T-helper 1 cell treated with Interleukin-12 subunit alpha and Interleukin-12 subunit beta and Interleukin-4 antibody, amounts not matched to agents 30 μg/mL and 1 μg/mL, for 36 hours (primary cell): Measurements from ENCODE around the gene KCNA2.

ENCODE experiments used
- H3K27ac Mint-ChIP-seq: one replicate; pipeline ENCODE4 v1.8.0; 2021; ENCODE audit warnings: mild to moderate bottlenecking, mixed read lengths
- H3K27me3 Mint-ChIP-seq: one replicate; pipeline ENCODE4 v1.8.0; 2021; ENCODE audit warnings: low read depth, mixed read lengths
- H3K36me3 Mint-ChIP-seq: one replicate; pipeline ENCODE4 v1.8.0; 2021; ENCODE audit warnings: low read depth, mixed read lengths
- H3K4me1 Mint-ChIP-seq: one replicate; pipeline ENCODE4 v1.8.0; 2021; ENCODE audit warnings: low read depth, mixed read lengths
- H3K4me3 Mint-ChIP-seq: one replicate; pipeline ENCODE4 v1.8.0; 2021; ENCODE audit warnings: mild to moderate bottlenecking, moderate library complexity, mixed read lengths
- H3K9me3 Mint-ChIP-seq: one replicate; pipeline ENCODE4 v1.8.0; 2021; ENCODE audit warnings: mixed read lengths

Gene KCNA2

GRCh38 chr1:110634455-110635311 is 28.5 kb upstream of the KCNA2 start:
- Mint-ChIP-seq H3K27me3 (no peaks in the 10 kb centered on the region), H3K4me1 (peaks cover 66% of the 10 kb centered on the region), H3K4me3 (peak overlapping the region; percentile 78), H3K36me3 (peaks cover 8% of the 10 kb centered on the region), H3K9me3 (peaks cover 4% of the 10 kb centered on the region), H3K27ac (peak overlapping the region; percentile 96)

DNA sequence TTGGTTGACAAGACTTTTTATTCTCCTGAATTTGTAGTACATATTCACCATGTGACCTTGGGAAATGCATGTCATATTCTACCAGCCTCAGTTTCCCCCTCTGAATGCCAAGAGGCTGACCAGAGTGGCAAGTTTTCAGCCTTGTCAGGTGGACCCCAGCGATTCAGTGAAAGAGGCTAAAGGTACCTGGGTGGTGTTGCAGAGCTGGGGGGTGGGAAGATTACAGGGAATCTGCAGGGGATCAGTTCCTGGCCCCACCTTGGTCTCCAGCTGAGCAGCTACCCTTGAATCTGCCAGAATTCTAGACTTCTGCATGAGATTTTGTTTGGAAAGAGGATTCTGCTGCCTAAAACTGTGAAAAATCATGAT is 27.9 kb upstream of the KCNA2 start:
- Mint-ChIP-seq H3K9me3 (no peaks in the 10 kb centered on the region), H3K4me1 (peaks cover 64% of the 10 kb centered on the region), H3K27me3 (no peaks in the 10 kb centered on the region), H3K27ac (peak overlapping the region; percentile 96), H3K36me3 (peaks cover 8% of the 10 kb centered on the region), H3K4me3 (peak overlapping the region; percentile 78)

DNA sequence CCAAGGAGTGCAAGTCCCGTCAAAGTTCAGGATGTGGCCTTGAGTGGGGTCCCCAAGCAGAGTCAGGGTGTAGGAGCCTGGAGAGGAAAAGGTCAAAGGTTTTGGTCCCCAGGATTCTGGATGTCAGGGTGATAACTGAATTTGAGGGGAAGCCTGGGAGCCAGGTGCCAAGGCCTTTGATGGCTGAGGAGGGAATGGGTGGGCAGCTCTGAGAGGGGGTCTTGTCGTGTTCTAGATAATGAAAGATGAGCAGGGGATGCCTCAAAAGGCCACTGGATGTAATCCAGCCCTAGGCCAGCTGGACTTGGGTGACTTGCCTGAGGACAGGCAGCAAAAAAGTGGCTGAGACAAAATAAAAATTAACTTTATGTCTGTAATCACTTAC is 27.5 kb upstream of the KCNA2 start:
- peaks cover 6% of the 10 kb centered on the region for H3K36me3 Mint-ChIP-seq
- no peaks in the 10 kb centered on the region for H3K27me3 Mint-ChIP-seq
- H3K9me3 Mint-ChIP-seq: no peaks in the 10 kb centered on the region
- peak overlapping the region; percentile 68 for H3K4me3 Mint-ChIP-seq
- H3K4me1 Mint-ChIP-seq: peaks cover 64% of the 10 kb centered on the region
- peak overlapping the region; percentile 96 for H3K27ac Mint-ChIP-seq

GRCh38 chr1:110631836-110632620 is 25.9 kb upstream of the KCNA2 start:
- Mint-ChIP-seq H3K27ac (no peak overlapping the region), H3K4me1 (peaks cover 66% of the 10 kb centered on the region), H3K9me3 (no peaks in the 10 kb centered on the region), H3K27me3 (no peaks in the 10 kb centered on the region), H3K4me3 (no peak overlapping the region), H3K36me3 (peaks cover 14% of the 10 kb centered on the region)

DNA sequence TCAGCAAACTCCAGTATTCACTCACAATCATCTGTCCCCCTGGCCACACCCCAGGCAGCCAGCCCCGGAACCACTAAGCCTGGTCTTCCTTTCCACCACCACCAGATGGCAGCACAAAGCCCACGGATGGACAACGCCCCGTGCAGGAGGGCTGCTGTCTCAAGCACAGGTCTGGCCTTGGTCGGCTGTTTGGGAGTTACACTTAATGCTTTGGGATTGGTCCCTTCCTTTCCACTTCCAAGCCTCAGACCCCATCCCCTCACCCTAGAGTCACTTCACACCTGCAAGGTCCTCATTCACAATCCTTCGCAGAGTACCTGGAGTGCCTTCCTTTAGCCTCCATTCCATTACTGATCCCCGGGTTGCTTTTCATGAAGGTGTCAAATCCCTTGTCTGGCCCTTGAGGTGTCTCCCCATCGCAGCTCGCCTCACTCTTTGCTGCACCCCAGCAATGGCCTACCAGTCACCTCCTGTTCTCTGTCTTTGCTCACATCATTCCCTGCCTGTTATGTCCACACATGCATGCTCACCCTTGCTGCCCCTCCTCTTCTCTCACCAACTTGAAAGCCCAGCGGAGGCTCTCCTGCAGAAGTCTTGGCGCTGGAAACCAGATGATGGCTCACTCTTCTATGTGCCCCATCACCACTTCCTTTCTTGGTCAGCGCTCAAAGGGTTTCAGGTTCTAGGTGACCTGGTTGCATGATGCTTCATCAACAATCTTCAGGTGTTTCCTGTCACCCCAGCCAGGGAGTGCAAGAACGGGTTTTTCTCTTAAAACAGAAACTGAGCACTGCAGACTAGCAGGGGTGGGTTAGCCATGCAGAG is 24.9 kb upstream of the KCNA2 start:
- no peak overlapping the region for H3K27ac Mint-ChIP-seq
- H3K36me3 Mint-ChIP-seq: peaks cover 22% of the 10 kb centered on the region
- no peaks in the 10 kb centered on the region for H3K9me3 Mint-ChIP-seq
- peaks cover 65% of the 10 kb centered on the region for H3K4me1 Mint-ChIP-seq
- H3K27me3 Mint-ChIP-seq: no peaks in the 10 kb centered on the region
- no peak overlapping the region for H3K4me3 Mint-ChIP-seq

DNA sequence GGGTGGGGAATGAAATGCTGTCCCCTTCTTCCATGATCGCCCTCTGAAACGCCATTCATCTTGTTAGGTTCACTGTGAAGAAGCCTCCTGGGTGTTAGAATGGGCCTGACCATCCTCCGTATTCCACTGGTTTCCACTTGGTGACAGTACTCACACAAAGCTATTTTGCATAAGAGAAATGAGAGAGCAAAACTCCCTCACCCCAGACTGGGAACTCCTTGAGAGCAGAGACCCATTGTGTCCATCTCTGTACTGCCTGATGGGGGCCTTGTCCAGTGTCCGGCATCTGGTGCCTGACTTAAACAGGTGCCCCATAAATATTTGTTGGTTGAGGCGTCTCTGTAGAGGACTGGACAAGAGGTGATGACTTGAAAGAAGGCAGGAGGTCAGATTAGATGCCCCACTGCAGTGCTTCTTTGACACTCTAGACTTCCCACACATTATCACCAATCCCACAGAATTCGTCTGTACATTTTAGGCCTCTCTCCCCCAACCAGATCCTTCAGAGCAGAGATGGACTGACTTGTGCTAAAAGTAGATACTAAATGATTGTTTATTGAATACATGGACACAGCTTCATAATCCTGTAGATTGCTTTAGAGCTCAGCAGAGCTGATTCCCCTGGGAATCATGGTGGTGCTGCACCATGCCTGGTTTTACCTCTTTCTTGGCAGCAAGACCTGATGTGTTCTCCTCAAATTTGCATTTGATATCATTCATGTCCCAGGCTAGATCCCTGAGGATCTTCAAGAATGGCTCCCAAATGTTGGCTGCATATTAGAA is 22.4 kb upstream of the KCNA2 start:
- no peak overlapping the region for H3K4me3 Mint-ChIP-seq
- peaks cover 39% of the 10 kb centered on the region for H3K36me3 Mint-ChIP-seq
- H3K27ac Mint-ChIP-seq: peak overlapping the region; percentile 43

GRCh38 chr1:110627764-110628163 is 21.6 kb upstream of the KCNA2 start:
- H3K9me3 Mint-ChIP-seq: peaks cover 5% of the 10 kb centered on the region
- no peak overlapping the region for H3K4me3 Mint-ChIP-seq
- H3K36me3 Mint-ChIP-seq: peaks cover 47% of the 10 kb centered on the region
- peak overlapping the region; percentile 43 for H3K27ac Mint-ChIP-seq
- peaks cover 51% of the 10 kb centered on the region for H3K4me1 Mint-ChIP-seq
- H3K27me3 Mint-ChIP-seq: no peaks in the 10 kb centered on the region

More for the DNA sequence above, 22.4 kb upstream of the KCNA2 start:
- peaks cover 55% of the 10 kb centered on the region for H3K4me1 Mint-ChIP-seq
- peaks cover 3% of the 10 kb centered on the region for H3K9me3 Mint-ChIP-seq
- no peaks in the 10 kb centered on the region for H3K27me3 Mint-ChIP-seq

DNA sequence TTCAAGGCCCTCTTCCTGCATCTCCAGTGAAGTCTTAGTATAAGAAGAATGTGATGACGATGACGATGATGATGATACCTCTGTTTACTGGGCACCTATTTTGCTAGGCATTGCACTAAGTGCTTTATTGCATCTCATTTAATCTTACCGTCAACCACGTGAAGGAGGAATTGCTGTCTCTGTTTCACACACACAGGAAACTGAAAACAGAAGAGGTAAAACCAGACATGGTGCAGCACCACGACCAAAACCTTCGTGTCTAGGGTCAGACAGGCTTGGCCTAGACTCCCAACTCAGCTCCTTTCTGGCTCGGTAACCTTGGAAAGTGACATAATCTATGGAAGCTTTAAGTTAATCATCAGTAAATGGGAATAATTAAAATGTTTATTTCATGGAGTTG is 20.7 kb upstream of the KCNA2 start:
- Mint-ChIP-seq H3K4me3 (peak overlapping the region; percentile 37), H3K27me3 (no peaks in the 10 kb centered on the region), H3K4me1 (peaks cover 51% of the 10 kb centered on the region), H3K9me3 (peaks cover 5% of the 10 kb centered on the region), H3K27ac (peak overlapping the region; percentile 80), H3K36me3 (peaks cover 49% of the 10 kb centered on the region)

DNA sequence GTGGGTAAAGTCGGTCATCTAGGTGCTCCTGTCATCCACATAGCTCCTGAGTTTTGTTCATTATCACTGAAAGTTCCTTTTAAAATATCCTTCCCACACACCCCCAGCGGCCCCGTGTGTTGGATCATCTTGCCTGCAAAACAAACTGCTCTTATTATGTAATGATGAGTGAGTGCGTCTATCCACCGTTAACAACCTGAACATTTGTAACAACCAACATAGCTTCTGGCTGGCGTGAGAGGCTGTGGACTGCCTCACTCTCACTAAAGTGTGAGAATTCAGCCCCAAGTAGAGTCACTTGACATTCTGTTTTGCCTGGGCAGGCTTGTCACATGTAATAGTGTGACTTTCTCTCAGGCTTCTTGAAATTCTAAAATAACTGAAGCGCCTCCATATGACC is 14.5 kb upstream of the KCNA2 start:
- peaks cover 60% of the 10 kb centered on the region for H3K4me1 Mint-ChIP-seq
- peak overlapping the region; percentile 93 for H3K27ac Mint-ChIP-seq
- peaks cover 58% of the 10 kb centered on the region for H3K36me3 Mint-ChIP-seq
- H3K27me3 Mint-ChIP-seq: no peaks in the 10 kb centered on the region
- H3K4me3 Mint-ChIP-seq: peak overlapping the region; percentile 87
- H3K9me3 Mint-ChIP-seq: peaks cover 5% of the 10 kb centered on the region

- Mint-ChIP-seq H3K27me3 (no peaks in the 10 kb centered on the region), H3K4me1 (peaks cover 61% of the 10 kb centered on the region), H3K27ac (peak overlapping the region; percentile 93), H3K36me3 (peaks cover 55% of the 10 kb centered on the region), H3K9me3 (peaks cover 5% of the 10 kb centered on the region), H3K4me3 (peak overlapping the region; percentile 87)
Measured at GRCh38 chr1:110620250-110620615, 14.1 kb upstream of the KCNA2 start.

- Mint-ChIP-seq H3K27me3 (no peaks in the 10 kb centered on the region), H3K36me3 (peaks cover 54% of the 10 kb centered on the region), H3K4me1 (peaks cover 57% of the 10 kb centered on the region), H3K9me3 (peaks cover 5% of the 10 kb centered on the region), H3K4me3 (peak overlapping the region; percentile 87), H3K27ac (peak overlapping the region; percentile 93)
Measured at GRCh38 chr1:110619412-110620249, 13.5 kb upstream of the KCNA2 start.

GRCh38 chr1:110618668-110619067 is 12.5 kb upstream of the KCNA2 start:
- no peak overlapping the region for H3K4me3 Mint-ChIP-seq
- peak overlapping the region; percentile 93 for H3K27ac Mint-ChIP-seq
- peaks cover 3% of the 10 kb centered on the region for H3K9me3 Mint-ChIP-seq
- H3K27me3 Mint-ChIP-seq: no peaks in the 10 kb centered on the region
- H3K36me3 Mint-ChIP-seq: peaks cover 49% of the 10 kb centered on the region
- peaks cover 56% of the 10 kb centered on the region for H3K4me1 Mint-ChIP-seq

DNA sequence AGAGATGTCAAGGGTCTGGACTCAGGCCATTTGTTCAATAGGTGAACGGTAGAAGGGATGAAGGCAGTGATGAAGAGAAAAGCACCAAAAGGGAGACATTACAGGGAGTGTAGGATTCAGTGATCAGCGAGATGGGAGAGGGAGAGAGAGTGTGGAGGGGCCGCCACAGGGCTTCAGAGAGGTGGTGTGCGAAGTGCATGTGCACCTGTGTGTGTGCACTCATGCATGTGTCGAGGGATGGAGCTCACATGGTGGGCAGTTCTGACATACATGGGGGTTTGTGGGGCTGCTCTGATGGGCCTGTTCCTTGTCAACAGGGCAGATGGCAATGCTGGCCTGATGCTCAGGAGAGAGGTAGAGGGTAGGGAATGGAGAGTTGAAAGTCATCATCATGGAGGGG is 11.4 kb upstream of the KCNA2 start:
- Mint-ChIP-seq H3K27me3 (no peaks in the 10 kb centered on the region), H3K4me3 (no peak overlapping the region), H3K27ac (peak overlapping the region; percentile 46), H3K36me3 (peaks cover 44% of the 10 kb centered on the region), H3K4me1 (peaks cover 61% of the 10 kb centered on the region), H3K9me3 (no peaks in the 10 kb centered on the region)
